GM23248 (cell line): Measurements from ENCODE around the gene MTERF4. TPM values are rescaled to one million over a fixed set of nuclear protein-coding genes. Genes with fewer than 3 reads are reported as not detected.
"Not testable (repeated sequence)": the region's sequence is repeated elsewhere in the genome, so short reads cannot be mapped to it uniquely, and the experiment has no call there.

ENCODE experiments used
- DNase-seq: peaks from one replicate; pipeline ENCODE4 v3.0.0-alpha.2; 2015
- H2AFZ ChIP-seq: fragments of 200-600 bp; sonication (generic); 2 replicates; pipeline ENCODE4 v1.6.1; 2016; ENCODE audit warnings: antibody characterized with exemption
- H3F3A ChIP-seq: fragments of 200-600 bp; sonication (generic); 2 replicates; pipeline ENCODE4 v1.6.1; 2016; ENCODE audit warnings: mild to moderate bottlenecking, antibody characterized with exemption, mixed run types; ENCODE audit not compliant: insufficient read depth
- H3K27ac ChIP-seq: fragments of 200-600 bp; sonication (generic); 2 replicates; pipeline ENCODE4 v1.5.1; 2016; ENCODE audit warnings: mild to moderate bottlenecking
- H3K27me3 ChIP-seq: fragments of 200-600 bp; sonication (generic); replicated peaks from 2 replicates; pipeline ENCODE4 v1.6.1; 2016; ENCODE audit warnings: mild to moderate bottlenecking; ENCODE audit not compliant: insufficient read depth
- H3K36me3 ChIP-seq: fragments of 200-600 bp; sonication (generic); 2 replicates; pipeline ENCODE4 v1.6.1; 2016; ENCODE audit warnings: low read depth, mild to moderate bottlenecking
- H3K4me1 ChIP-seq: fragments of 200-600 bp; sonication (generic); 2 replicates; pipeline ENCODE4 v1.6.1; 2016; ENCODE audit warnings: mild to moderate bottlenecking; ENCODE audit not compliant: insufficient read depth
- H3K4me2 ChIP-seq: fragments of 200-600 bp; sonication (generic); one replicate; pipeline ENCODE4 v1.6.1; 2016; ENCODE audit warnings: mild to moderate bottlenecking; ENCODE audit not compliant: unreplicated experiment
- H3K4me3 ChIP-seq: fragments of 200-600 bp; sonication (generic); 2 replicates; pipeline ENCODE4 v1.5.1; 2016; ENCODE audit warnings: mild to moderate bottlenecking
- H3K79me2 ChIP-seq: fragments of 200-600 bp; sonication (generic); 2 replicates; pipeline ENCODE4 v1.6.1; 2016; ENCODE audit warnings: mild to moderate bottlenecking; ENCODE audit not compliant: insufficient read depth
- H3K9ac ChIP-seq: fragments of 200-600 bp; sonication (generic); 2 replicates; pipeline ENCODE4 v1.6.1; 2016; ENCODE audit warnings: mild to moderate bottlenecking
- H3K9me2 ChIP-seq: fragments of 200-600 bp; sonication (generic); 2 replicates; pipeline ENCODE4 v1.6.1; 2016; ENCODE audit warnings: mixed run types, mild to moderate bottlenecking, moderate library complexity; ENCODE audit not compliant: insufficient read depth
- H3K9me3 ChIP-seq: fragments of 200-600 bp; sonication (generic); one replicate; pipeline ENCODE4 v1.6.1; 2017; ENCODE audit warnings: low read depth
- H4K20me1 ChIP-seq: fragments of 200-600 bp; sonication (generic); 2 replicates; pipeline ENCODE4 v1.6.0; 2016; ENCODE audit not compliant: insufficient read depth
- EZH2 ChIP-seq: fragments of 200-600 bp; sonication (generic); IDR thresholded peaks from 2 replicates; pipeline ENCODE4 v1.6.1; 2018; ENCODE audit warnings: antibody characterized with exemption, mild to moderate bottlenecking; ENCODE audit not compliant: insufficient read depth, poor library complexity, severe bottlenecking
- EZH2phosphoT487 ChIP-seq: fragments of 200-600 bp; sonication (generic); IDR thresholded peaks from 2 replicates; pipeline ENCODE4 v1.6.1; 2018; ENCODE audit warnings: antibody characterized with exemption, moderate library complexity, mild to moderate bottlenecking, low read depth; ENCODE audit not compliant: insufficient read depth
- WGBS, 2 experiments: methylation state at CpG; one replicate each; pipeline ENCODE4 v1.1.6; 2015 to 2017; ENCODE audit warnings: low lambda C conversion rate in 2 of 2, low coverage in 1 of 2; ENCODE audit errors: missing lambda C conversion rate in 2 of 2; 5-methylcytosine and 5-hydroxymethylcytosine counted together
- in situ Hi-C: fragments of 300-500 bp; cut with MboI; formaldehyde crosslinking; loops from 2 replicates; pipeline ENCODE4 v1.15.0; 2020
- polyA plus RNA-seq: library from polyadenylated mRNA; unstranded; fragments of >200 nt; fragmentation: Nextera tagmentation; extraction: Ambion mirVana; gene quantifications from 2 replicates; pipeline ENCODE4 v1.2.1, GENCODE V29; 2016
- total RNA-seq: library from RNA; depleted of rRNA; stranded (reverse); fragments of >200 nt; shearing (Covaris generic); gene quantifications from 2 replicates; pipeline ENCODE4 v1.2.3, GENCODE V29; 2014

MTERF4 gene
- total and polyA plus RNA-seq, 2 experiments from 2014 or later: 15.1 to 21.0 TPM

GRCh38 chr2:241094172-241094571, 7.9 kb downstream of the MTERF4 start:
- 96 to 98% methylated on average over 7 of the region's 7 CpGs for WGBS, 2 experiments

GRCh38 chr2:241093133-241093781, 8.8 kb downstream of the MTERF4 start:
- H3K9me2 ChIP-seq, H3K4me2 ChIP-seq, H4K20me1 ChIP-seq, H3K27me3 ChIP-seq, H3K9ac ChIP-seq, H3K27ac ChIP-seq, in situ Hi-C loops, H3K4me3 ChIP-seq, DNase-seq, H2AFZ ChIP-seq, H3K9me3 ChIP-seq, H3K4me1 ChIP-seq: not testable (repeated sequence)
- 85 to 86% methylated on average over 10 of the region's 10 CpGs for WGBS, 2 experiments
- H3K36me3 ChIP-seq: peaks cover 42% of the 10 kb centered on the region
- peaks cover 36% of the 10 kb centered on the region for H3F3A ChIP-seq
- peaks cover 19% of the 10 kb centered on the region for H3K79me2 ChIP-seq

More at GRCh38 chr2:241094172-241094571, 7.9 kb downstream of the MTERF4 start:
- Histone ChIP-seq H3K36me3 (peaks cover 40% of the 10 kb centered on the region), H3K27ac (no peak overlapping the region), H3K79me2 (peaks cover 29% of the 10 kb centered on the region), H3K27me3 (no peaks in the 10 kb centered on the region), H3K9ac (no peak overlapping the region), H3K4me3 (no peak overlapping the region), H3F3A (peaks cover 36% of the 10 kb centered on the region), H3K4me1 (no peaks in the 10 kb centered on the region), H4K20me1 (no peaks in the 10 kb centered on the region), H3K9me2 (no peaks in the 10 kb centered on the region), H3K9me3 (no peaks in the 10 kb centered on the region), H3K4me2 (no peak overlapping the region), H2AFZ (no peak overlapping the region)
- TF ChIP-seq EZH2 (no peak), EZH2phosphoT487 (no peak)
- in situ Hi-C loops: no loop called here
- DNase-seq: no peak

GRCh38 chr2:241092677-241093076, 9.4 kb downstream of the MTERF4 start:
- no peaks in the 10 kb centered on the region for H3K9me3 ChIP-seq
- peaks cover 47% of the 10 kb centered on the region for H3K36me3 ChIP-seq
- H3K4me2 ChIP-seq: no peak overlapping the region
- H3F3A ChIP-seq: peaks cover 34% of the 10 kb centered on the region
- no peaks in the 10 kb centered on the region for H3K4me1 ChIP-seq
- TF ChIP-seq EZH2 (no peak), EZH2phosphoT487 (no peak)
- peaks cover 14% of the 10 kb centered on the region for H3K79me2 ChIP-seq
- H3K27ac ChIP-seq: no peak overlapping the region
- no peak overlapping the region for H3K9ac ChIP-seq
- DNase-seq: no peak
- no peaks in the 10 kb centered on the region for H4K20me1 ChIP-seq
- H3K27me3 ChIP-seq: no peaks in the 10 kb centered on the region
- WGBS, 2 experiments: 75 to 83% methylated on average over 8 of the region's 8 CpGs
- in situ Hi-C loops: no loop called here
- no peak overlapping the region for H3K4me3 ChIP-seq
- H2AFZ ChIP-seq: no peak overlapping the region
- H3K9me2 ChIP-seq: no peaks in the 10 kb centered on the region

- H3K4me1 ChIP-seq: no peaks in the 10 kb centered on the region
- no peak for DNase-seq
- 83 to 87% methylated on average over 22 of the region's 22 CpGs for WGBS, 2 experiments
- peaks cover 9% of the 10 kb centered on the region for H3K79me2 ChIP-seq
- no peak overlapping the region for H3K4me2 ChIP-seq
- H3K27ac ChIP-seq: no peak overlapping the region
- no peak for TF ChIP-seq EZH2
- no peak for TF ChIP-seq EZH2phosphoT487
- no peaks in the 10 kb centered on the region for H3K9me2 ChIP-seq
- no peak overlapping the region for H2AFZ ChIP-seq
- peaks cover 51% of the 10 kb centered on the region for H3K36me3 ChIP-seq
- no peak overlapping the region for H3K9ac ChIP-seq
- H3F3A ChIP-seq: peaks cover 26% of the 10 kb centered on the region
- H4K20me1 ChIP-seq: no peaks in the 10 kb centered on the region
- H3K9me3 ChIP-seq: no peaks in the 10 kb centered on the region
- in situ Hi-C loops: no loop called here
- no peaks in the 10 kb centered on the region for H3K27me3 ChIP-seq
- no peak overlapping the region for H3K4me3 ChIP-seq
These were observed 10.2 kb downstream of the MTERF4 start for GRCh38 chr2:241091734-241092445.
